GM12872 (cell line): ENCODE data around the gene WWOX.

ENCODE experiments used
- CTCF ChIP-seq: IDR thresholded peaks from 3 replicates; pipeline ENCODE4 v1.5.1; 2011; ENCODE audit warnings: low read depth, mild to moderate bottlenecking, low read length, moderate library complexity; ENCODE audit not compliant: insufficient read depth

WWOX gene

GRCh38 chr16:78377312-78377711 lies 277.9 kb downstream of the WWOX start:
- TF ChIP-seq CTCF: no peak

GRCh38 chr16:78381060-78381459 lies 281.6 kb downstream of the WWOX start:
- TF ChIP-seq CTCF: no peak

- no peak for TF ChIP-seq CTCF
Observed at GRCh38 chr16:78383118-78383517, 283.7 kb downstream of the WWOX start.

DNA sequence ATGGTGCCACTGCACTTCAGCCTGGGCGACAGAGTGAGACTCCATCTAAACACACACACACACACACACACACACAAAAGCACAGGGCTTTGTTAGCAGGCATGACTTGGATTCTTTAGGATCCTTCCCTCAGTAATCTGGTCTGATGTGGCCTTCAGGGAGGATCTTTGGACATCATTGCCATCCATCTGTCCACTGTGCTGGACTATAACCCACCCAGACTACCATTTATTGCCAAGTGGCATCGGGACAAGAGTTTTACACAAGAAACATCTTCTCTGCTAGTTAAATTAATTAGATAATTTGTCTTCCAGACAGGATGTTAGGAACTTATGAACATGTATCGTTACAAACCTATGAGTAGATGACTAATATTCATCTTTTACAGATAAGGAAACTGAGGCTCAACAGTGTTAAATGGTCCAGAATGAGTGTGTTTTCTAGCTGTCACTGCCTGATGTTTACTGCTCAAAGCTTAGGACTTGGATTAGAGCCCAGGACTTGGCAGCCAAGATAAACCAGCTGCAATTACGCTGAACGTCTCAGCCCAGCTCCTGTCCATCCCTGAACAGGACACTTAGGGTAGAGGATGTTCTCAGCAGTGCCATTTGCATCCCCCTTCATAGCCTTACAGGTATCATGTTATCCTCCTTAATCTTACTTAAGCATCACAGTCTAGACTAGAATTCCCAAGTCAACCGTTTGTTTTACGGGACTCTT lies 285.8 kb downstream of the WWOX start:
- no peak for TF ChIP-seq CTCF

DNA sequence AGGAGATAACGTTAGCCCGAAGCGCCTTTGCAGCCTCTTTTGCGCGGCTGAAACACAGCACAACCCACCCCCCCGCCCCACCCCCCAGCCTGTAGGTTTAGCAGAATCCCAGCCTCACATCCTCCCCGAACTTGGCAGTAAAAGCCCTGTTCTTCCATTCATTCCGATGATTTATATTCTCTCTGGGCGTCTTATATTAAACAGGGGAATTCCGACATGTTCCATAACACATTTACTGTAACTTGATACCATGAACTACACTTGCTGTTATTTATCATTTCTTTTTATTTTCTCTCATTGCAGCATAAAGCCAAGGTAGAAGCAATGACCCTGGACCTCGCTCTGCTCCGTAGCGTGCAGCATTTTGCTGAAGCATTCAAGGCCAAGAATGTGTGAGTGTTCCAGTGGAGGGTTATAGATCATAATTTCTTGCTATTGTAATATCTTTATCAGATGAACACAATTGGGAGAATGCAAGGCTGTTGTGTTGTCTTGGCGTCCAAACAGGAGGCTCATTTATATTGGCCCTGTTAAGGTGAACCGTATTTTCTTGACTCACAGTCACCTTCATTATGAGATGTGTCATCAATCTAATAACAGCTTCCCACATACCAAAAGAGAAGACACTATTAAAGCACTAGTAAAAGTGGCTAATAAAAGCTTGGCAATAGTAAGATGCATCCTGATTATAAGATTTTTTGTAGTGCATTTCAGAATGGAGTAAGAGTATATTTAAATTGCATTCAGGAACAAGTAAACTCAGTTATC lies 287.3 kb downstream of the WWOX start:
- no peak for TF ChIP-seq CTCF

GRCh38 chr16:78389009-78389498 lies 289.6 kb downstream of the WWOX start:
- no peak for TF ChIP-seq CTCF

GRCh38 chr16:78390092-78390491 lies 290.6 kb downstream of the WWOX start:
- TF ChIP-seq CTCF: no peak
